Measurements from ENCODE around the gene DNAI7.

GRCh38 chr12:25123126-25123525 is 71.8 kb downstream of the DNAI7 start:
- TF ChIP-seq TAF1 (IDR thresholded peaks at IDR 0.05; ENCODE audit: low read depth) (no peak), EP300 (conservative IDR thresholded peaks at IDR 0.05; ENCODE audit: poor library complexity, severe bottlenecking) (no peak), RAD21 (conservative IDR thresholded peaks at IDR 0.05) (no peak), CTCF (IDR thresholded peaks at IDR 0.05; ENCODE audit: poor library complexity, severe bottlenecking) (no peak), MXI1 (conservative IDR thresholded peaks at IDR 0.05; ENCODE audit: poor library complexity, severe bottlenecking) (no peak), SMC3 (conservative IDR thresholded peaks at IDR 0.05; ENCODE audit: poor library complexity) (no peak), POLR2AphosphoS5 (IDR thresholded peaks at IDR 0.05) (no peak), REST (IDR thresholded peaks at IDR 0.05; ENCODE audit: borderline replicate concordance) (no peak), EZH2 (IDR thresholded peaks at IDR 0.05; ENCODE audit: borderline replicate concordance, insufficient read depth, low read length, poor library complexity, severe bottlenecking) (no peak)

Data from neural cell (in vitro differentiated cells).